Mucosa of descending colon (tissue), 3 donors: ENCODE data around the gene NKD1. TPM values are rescaled to one million over a fixed set of nuclear protein-coding genes. Genes with fewer than 3 reads are reported as not detected.

Source experiments
- ATAC-seq: fragments of 200-7000 bp; cut with Tn5 transposase; one replicate; pipeline ENCODE4 v1.9.1; 2020; ENCODE audit warnings: mild to moderate bottlenecking, moderate library complexity
- DNase-seq, 3 donors: peaks; one replicate each; pipeline ENCODE4 v3.0.0-alpha.2; 2020
- H3K36me3 ChIP-seq: fragments of 200-600 bp; one replicate; pipeline ENCODE4 v1.8.0; 2021; ENCODE audit warnings: low read depth, mild to moderate bottlenecking
- H3K4me1 ChIP-seq: fragments of 200-600 bp; one replicate; pipeline ENCODE4 v1.8.0; 2021; ENCODE audit warnings: low read depth, mild to moderate bottlenecking
- H3K4me3 ChIP-seq: fragments of 200-600 bp; one replicate; pipeline ENCODE4 v1.8.0; 2021; ENCODE audit warnings: mild to moderate bottlenecking
- H3K9me3 ChIP-seq: fragments of 200-600 bp; one replicate; pipeline ENCODE4 v1.8.0; 2021; ENCODE audit warnings: mild to moderate bottlenecking
- intact Hi-C, 2 donors: fragments of 100-400 bp; cut with DNase I in 1 of 2; cut with micrococcal nuclease in 1 of 2; formaldehyde crosslinking; loops; one replicate each; pipeline versions ENCODE4 v1.11.0 to v1.11.1; 2022; cut with DNase I, micrococcal nuclease
- total RNA-seq, 3 donors: library from RNA; stranded (reverse); fragmentation: NEBNext Ultra II Directional in 2 of 3; extraction: Animal tissue kit (Norgen Biotek cat#: 25700) in 2 of 3; gene quantifications; one replicate each; pipeline versions ENCODE4 v1.2.1 to v1.2.4, GENCODE V29; 2021 to 2023
- TF ChIP-seq, protein P1 (sequence below): fragments of 200-600 bp; IDR thresholded peaks from one replicate; pipeline ENCODE4 v1.8.0; 2022; ENCODE audit warnings: antibody characterized with exemption, mild to moderate bottlenecking
- donor health status: DM: no; HTN: no; CAD: no; lungs with moderate emphysema.
- donor health status: DM: no; HTN: no; CAD: no.
- donor health status: DM: no; HTN: yes; CAD: no.

The NKD1 gene
- total RNA-seq, 3 donors from 2014 or later: 1.6 to 28.0 (median 3.2) TPM

DNA sequence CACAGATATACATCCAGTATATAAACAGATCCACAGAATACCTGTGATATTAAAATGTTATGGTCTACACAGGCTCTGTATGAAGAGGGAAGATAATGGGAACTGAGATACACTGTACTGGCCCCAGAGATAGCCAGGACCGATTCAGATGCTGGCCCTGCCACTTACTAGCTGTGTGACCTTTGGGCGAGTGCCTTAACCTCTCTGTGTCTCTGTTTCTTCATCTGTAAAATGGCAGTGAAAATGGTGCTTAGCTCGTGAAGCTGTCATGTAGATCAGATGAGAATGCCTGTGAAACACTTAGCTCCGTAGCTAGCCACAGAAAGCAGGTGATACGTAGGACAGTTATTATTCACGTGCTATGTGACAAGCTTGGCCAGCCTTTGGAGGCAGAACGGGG lies 22.2 kb downstream of the NKD1 start:
- no peak for ATAC-seq
- Histone ChIP-seq H3K4me1 (no peaks in the 10 kb centered on the region), H3K4me3 (no peak overlapping the region), H3K9me3 (no peaks in the 10 kb centered on the region), H3K36me3 (no peaks in the 10 kb centered on the region)
- TF ChIP-seq, protein P1, sequence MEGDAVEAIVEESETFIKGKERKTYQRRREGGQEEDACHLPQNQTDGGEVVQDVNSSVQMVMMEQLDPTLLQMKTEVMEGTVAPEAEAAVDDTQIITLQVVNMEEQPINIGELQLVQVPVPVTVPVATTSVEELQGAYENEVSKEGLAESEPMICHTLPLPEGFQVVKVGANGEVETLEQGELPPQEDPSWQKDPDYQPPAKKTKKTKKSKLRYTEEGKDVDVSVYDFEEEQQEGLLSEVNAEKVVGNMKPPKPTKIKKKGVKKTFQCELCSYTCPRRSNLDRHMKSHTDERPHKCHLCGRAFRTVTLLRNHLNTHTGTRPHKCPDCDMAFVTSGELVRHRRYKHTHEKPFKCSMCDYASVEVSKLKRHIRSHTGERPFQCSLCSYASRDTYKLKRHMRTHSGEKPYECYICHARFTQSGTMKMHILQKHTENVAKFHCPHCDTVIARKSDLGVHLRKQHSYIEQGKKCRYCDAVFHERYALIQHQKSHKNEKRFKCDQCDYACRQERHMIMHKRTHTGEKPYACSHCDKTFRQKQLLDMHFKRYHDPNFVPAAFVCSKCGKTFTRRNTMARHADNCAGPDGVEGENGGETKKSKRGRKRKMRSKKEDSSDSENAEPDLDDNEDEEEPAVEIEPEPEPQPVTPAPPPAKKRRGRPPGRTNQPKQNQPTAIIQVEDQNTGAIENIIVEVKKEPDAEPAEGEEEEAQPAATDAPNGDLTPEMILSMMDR: no peak
- intact Hi-C loops: no loop called here
- DNase-seq: no peak

DNA sequence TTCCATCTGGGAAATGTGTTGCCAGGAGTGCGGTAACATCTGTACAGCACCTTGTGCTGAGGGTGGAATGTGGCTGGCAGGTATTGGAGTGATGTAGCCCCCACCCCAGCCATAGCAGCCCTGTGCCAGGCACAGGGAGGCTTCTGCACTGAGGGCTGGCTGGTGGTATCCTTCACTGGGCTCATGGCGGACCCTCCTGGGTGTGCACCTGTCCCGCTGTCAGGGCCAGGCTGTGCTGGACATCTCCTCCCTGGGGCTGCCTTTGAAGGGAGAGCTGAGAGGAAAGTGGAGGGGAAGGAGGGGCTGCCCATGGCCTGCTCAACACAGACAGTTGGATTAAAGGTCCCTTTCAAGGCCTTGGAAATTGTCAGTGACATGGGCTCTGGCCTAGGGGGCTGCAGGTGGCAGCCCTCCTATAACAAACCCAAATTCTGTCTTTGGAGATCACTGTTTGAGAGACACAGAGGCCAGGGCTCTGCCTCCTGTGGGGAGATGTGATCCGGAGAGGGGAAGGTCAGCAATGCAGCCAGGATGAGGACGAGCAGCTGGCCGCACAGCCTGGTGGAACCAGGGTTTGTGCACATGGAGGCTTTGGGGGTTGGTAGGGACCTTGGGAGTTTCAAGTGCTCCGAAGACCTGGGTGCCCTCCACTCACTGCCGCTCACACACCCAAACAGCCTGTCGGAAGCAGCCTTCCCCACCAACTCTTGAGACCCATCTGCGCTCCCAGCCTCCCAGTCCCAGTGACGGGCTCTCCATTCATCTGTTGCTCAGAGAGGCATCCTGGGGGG lies 22.8 kb downstream of the NKD1 start:
- no peaks in the 10 kb centered on the region for H3K4me1 ChIP-seq
- intact Hi-C loops: no loop called here
- ATAC-seq: no peak
- DNase-seq: no peak
- H3K4me3 ChIP-seq: no peak overlapping the region
- H3K9me3 ChIP-seq: no peaks in the 10 kb centered on the region
- H3K36me3 ChIP-seq: no peaks in the 10 kb centered on the region
- TF ChIP-seq, protein P1: no peak

DNA sequence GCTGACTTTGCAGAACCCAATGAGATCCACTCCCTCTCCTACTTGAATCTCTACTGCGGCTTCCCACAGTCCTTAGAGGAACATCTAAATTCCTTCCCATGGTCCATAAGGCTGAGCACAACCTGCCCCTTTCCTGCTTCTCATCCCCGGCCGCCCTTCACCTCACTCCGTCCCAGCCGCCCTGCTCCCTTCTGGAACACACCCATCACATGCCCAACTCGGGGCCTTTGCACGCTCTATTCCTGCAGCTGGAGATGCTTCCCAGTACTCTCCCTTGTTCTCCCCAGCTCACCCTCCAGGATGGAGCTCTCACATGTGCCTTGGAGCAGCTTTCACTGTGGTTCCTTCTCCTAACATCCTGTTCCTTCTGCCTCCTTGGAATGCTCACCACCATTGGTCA lies 23.6 kb downstream of the NKD1 start:
- Histone ChIP-seq H3K4me1 (no peaks in the 10 kb centered on the region), H3K36me3 (no peaks in the 10 kb centered on the region), H3K9me3 (no peaks in the 10 kb centered on the region), H3K4me3 (no peak overlapping the region)
- intact Hi-C loops: no loop called here
- TF ChIP-seq, protein P1: no peak
- DNase-seq (no peak), ATAC-seq (no peak)

DNA sequence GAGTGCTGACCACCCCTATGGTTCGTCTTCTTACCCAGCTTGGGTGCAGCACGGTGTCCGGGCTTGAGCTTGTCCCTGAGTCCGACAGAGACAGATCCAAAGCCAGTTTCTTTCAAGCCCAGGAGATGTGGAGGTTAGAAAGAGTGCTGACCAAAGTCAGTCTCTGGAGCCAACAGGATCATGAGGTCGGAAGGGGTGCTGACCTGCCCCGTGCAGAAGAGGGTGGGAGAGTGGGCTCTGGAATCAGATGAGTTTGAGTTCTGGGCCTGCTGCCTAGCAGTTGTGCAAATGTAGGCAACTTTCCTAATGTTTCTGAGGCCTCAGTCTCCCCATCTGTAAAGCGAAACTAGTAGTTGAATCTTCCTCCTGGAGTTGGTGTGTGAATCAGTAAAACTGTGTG lies 24.5 kb downstream of the NKD1 start:
- no peak for DNase-seq
- no peak overlapping the region for H3K4me3 ChIP-seq
- ATAC-seq: no peak
- H3K4me1 ChIP-seq: no peaks in the 10 kb centered on the region
- intact Hi-C loops: no loop called here
- H3K36me3 ChIP-seq: no peaks in the 10 kb centered on the region
- no peaks in the 10 kb centered on the region for H3K9me3 ChIP-seq
- TF ChIP-seq, protein P1: no peak

DNA sequence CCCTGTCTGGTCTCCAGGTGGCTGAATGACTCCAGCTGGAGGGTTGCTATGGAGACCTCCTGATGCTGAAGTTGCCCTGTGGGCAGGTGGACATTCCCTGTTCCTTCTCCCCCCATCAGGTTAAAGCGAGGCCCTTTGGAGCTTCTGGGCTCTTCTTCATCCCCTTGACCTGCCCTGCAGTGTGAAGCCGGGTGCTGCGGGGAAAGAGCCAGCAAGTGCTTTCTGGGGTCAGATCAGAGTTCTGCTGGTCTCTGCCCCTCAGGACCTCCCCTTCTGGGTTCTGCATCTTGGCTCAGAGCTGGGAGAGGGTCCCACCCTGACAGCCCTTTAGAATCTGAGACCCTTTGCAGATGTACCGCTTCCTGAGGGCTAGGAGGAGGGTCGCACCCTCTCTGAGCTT lies 25.1 kb downstream of the NKD1 start:
- no peaks in the 10 kb centered on the region for H3K9me3 ChIP-seq

More for the DNA sequence above, 25.1 kb downstream of the NKD1 start:
- ATAC-seq (no peak), DNase-seq (no peak)
- TF ChIP-seq, protein P1: no peak
- no peak overlapping the region for H3K4me3 ChIP-seq
- H3K4me1 ChIP-seq: no peaks in the 10 kb centered on the region
- H3K36me3 ChIP-seq: no peaks in the 10 kb centered on the region
- intact Hi-C loops: no loop called here
